ENCODE data around the gene PRPF19. TPM values are rescaled to one million over a fixed set of nuclear protein-coding genes. Genes with fewer than 3 reads are reported as not detected.

PRPF19 gene
- total RNA-seq, 4 donors from 2014 or later = 50.3 to 93.9 (median 58.0) TPM

- TF ChIP-seq CTCF (IDR thresholded peaks at IDR 0.05) = no peak
- DNase-seq (ENCODE audit: low spot score) (no peak), ATAC-seq (ENCODE audit: low FRiP score) (no peak)
These were observed 22.2 kb upstream of the PRPF19 start for GRCh38 chr11:60928563-60929001.

- DNase-seq (ENCODE audit: low spot score) (no peak), ATAC-seq (ENCODE audit: low FRiP score) (no peak)
- no peak for TF ChIP-seq CTCF (IDR thresholded peaks at IDR 0.05)
These were observed 21.2 kb upstream of the PRPF19 start for GRCh38 chr11:60927600-60927999.

- TF ChIP-seq CTCF (IDR thresholded peaks at IDR 0.05) = no peak
- DNase-seq (ENCODE audit: low spot score) = no peak
- ATAC-seq (ENCODE audit: low FRiP score) = no peak
These were observed 20.7 kb upstream of the PRPF19 start for GRCh38 chr11:60927061-60927592.

GRCh38 chr11:60926500-60926899 is 20.1 kb upstream of the PRPF19 start:
- TF ChIP-seq CTCF (IDR thresholded peaks at IDR 0.05) = no peak
- DNase-seq (ENCODE audit: low spot score) = no peak

GRCh38 chr11:60925868-60926267 is 19.5 kb upstream of the PRPF19 start:
- TF ChIP-seq CTCF (IDR thresholded peaks at IDR 0.05) = no peak

More at GRCh38 chr11:60926500-60926899, 20.1 kb upstream of the PRPF19 start:
- ATAC-seq (ENCODE audit: low FRiP score) = no peak

GRCh38 chr11:60924906-60925853 is 18.8 kb upstream of the PRPF19 start:
- ATAC-seq (ENCODE audit: low FRiP score) (no peak), DNase-seq (ENCODE audit: low spot score) (no peak)
- no peak for TF ChIP-seq CTCF (IDR thresholded peaks at IDR 0.05)

More at GRCh38 chr11:60925868-60926267, 19.5 kb upstream of the PRPF19 start:
- DNase-seq (ENCODE audit: low spot score) = no peak
- peak; percentile 44 for ATAC-seq (ENCODE audit: low FRiP score)
